ENCODE results near the gene LOXL1. TPM values are rescaled to one million over a fixed set of nuclear protein-coding genes. Genes with fewer than 3 reads are reported as not detected.

The LOXL1 gene
- total RNA-seq, 1 experiment from 2014 or later, result 117 TPM

DNA sequence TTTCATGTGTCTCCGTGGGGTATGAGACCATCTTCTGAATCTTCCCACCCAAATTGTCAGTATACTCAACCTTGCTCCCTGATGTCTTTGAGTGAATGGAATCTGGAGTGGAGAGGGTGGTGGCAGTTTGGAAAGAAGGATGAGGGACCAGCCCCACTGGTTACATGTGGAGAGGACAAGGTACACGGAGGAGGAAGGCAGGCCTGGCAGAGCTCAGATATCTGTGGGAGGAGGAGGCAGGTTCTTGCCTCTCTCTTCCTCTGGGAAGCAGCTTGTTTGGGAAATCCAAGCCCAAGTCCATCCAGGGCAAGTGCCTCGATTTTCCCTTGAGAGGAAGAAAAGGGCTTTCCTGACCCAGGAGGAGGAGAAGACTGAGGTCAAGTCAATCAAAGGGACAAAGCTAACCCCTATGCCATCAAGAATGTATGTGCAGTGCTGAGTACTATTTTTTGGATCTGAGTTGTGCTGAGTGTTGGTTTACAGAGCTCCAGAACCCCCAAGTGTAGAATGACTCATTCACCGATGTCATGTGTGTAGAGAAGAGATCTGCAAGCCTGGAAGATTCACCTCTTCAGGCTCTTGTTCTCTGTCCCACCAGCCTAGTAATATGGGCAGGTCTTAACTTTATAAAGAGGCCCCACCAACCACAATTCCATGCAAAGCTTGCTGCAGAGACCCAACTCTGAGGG lies 19.8 kb upstream of the LOXL1 start:
- Histone ChIP-seq H3K36me3 (ENCODE audit: insufficient read depth, low read length, poor library complexity, severe bottlenecking) (no peaks in the 10 kb centered on the region), H3K4me1 (ENCODE audit: insufficient read depth, low read length, poor library complexity, severe bottlenecking) (peaks cover 11% of the 10 kb centered on the region), H3K27ac (ENCODE audit: low read depth, low read length, poor library complexity, severe bottlenecking) (no peak overlapping the region), H3K27me3 (replicated peaks; ENCODE audit: insufficient read depth, low read depth, low read length, poor library complexity) (no peaks in the 10 kb centered on the region), H3K9me3 (ENCODE audit: low read depth, low read length, poor library complexity, severe bottlenecking) (no peaks in the 10 kb centered on the region), H3K4me3 (ENCODE audit: low read depth, low read length, poor library complexity, severe bottlenecking) (no peak overlapping the region)
- no peak for DNase-seq (ENCODE audit: low spot score)
- CTCF ChIA-PET, result interaction anchor here (0.6 to 1.2 kb wide), 4 partner anchors 9 to 34 kb away, joined by 3 to 6 read pairs (median 4); no protein-coding TSS in a partner anchor
- POLR2A ChIA-PET (ENCODE audit: low non-redundant PET), result no interaction called here
- TF ChIP-seq EZH2 (IDR thresholded peaks at IDR 0.05; ENCODE audit: borderline replicate concordance, low read depth, low read length, poor library complexity, severe bottlenecking), result no peak
- TF ChIP-seq, protein P1, sequence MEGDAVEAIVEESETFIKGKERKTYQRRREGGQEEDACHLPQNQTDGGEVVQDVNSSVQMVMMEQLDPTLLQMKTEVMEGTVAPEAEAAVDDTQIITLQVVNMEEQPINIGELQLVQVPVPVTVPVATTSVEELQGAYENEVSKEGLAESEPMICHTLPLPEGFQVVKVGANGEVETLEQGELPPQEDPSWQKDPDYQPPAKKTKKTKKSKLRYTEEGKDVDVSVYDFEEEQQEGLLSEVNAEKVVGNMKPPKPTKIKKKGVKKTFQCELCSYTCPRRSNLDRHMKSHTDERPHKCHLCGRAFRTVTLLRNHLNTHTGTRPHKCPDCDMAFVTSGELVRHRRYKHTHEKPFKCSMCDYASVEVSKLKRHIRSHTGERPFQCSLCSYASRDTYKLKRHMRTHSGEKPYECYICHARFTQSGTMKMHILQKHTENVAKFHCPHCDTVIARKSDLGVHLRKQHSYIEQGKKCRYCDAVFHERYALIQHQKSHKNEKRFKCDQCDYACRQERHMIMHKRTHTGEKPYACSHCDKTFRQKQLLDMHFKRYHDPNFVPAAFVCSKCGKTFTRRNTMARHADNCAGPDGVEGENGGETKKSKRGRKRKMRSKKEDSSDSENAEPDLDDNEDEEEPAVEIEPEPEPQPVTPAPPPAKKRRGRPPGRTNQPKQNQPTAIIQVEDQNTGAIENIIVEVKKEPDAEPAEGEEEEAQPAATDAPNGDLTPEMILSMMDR (conservative IDR thresholded peaks at IDR 0.05; ENCODE audit: low read depth, low read length), result no peak
- intact Hi-C loops (cut with micrococcal nuclease; ENCODE audit: unreplicated experiment), result loop anchor here (5.0 kb wide), 1 partner anchor 599 kb away; no protein-coding TSS in a partner anchor
- no TSS peak for BruUV-seq (replicated peaks)

DNA sequence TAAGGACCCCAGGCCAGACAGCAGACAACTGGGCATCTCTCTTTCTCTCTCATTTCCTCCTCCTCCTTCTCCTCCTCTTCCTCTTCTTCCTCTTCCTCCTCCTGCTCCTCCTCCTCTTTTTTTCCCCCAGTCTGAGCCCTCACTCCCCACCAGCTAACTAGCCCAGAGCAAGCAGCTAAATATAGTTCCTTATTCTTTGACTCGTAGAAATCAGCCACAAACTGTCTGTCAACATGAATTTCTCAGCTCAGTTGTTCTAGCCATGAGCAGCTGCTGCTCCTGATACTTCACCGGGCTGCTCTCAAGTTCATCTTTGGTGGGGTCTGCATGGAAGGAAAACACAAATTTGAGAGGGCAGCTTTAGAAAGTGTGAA lies 19.2 kb upstream of the LOXL1 start:
- POLR2A ChIA-PET (ENCODE audit: low non-redundant PET), result no interaction called here
- DNase-seq (ENCODE audit: low spot score), result no peak
- intact Hi-C loops (cut with micrococcal nuclease; ENCODE audit: unreplicated experiment), result loop anchor here (5.0 kb wide), 1 partner anchor 600 kb away; no protein-coding TSS in a partner anchor
- peaks cover 11% of the 10 kb centered on the region for H3K4me1 ChIP-seq (ENCODE audit: insufficient read depth, low read length, poor library complexity, severe bottlenecking)
- no peak overlapping the region for H3K4me3 ChIP-seq (ENCODE audit: low read depth, low read length, poor library complexity, severe bottlenecking)
- no peak for TF ChIP-seq EZH2 (IDR thresholded peaks at IDR 0.05; ENCODE audit: borderline replicate concordance, low read depth, low read length, poor library complexity, severe bottlenecking)
- TF ChIP-seq, protein P1 (conservative IDR thresholded peaks at IDR 0.05; ENCODE audit: low read depth, low read length), result no peak
- no peaks in the 10 kb centered on the region for H3K27me3 ChIP-seq (replicated peaks; ENCODE audit: insufficient read depth, low read depth, low read length, poor library complexity)
- no peaks in the 10 kb centered on the region for H3K9me3 ChIP-seq (ENCODE audit: low read depth, low read length, poor library complexity, severe bottlenecking)
- H3K27ac ChIP-seq (ENCODE audit: low read depth, low read length, poor library complexity, severe bottlenecking), result no peak overlapping the region
- no TSS peak for BruUV-seq (replicated peaks)
- H3K36me3 ChIP-seq (ENCODE audit: insufficient read depth, low read length, poor library complexity, severe bottlenecking), result no peaks in the 10 kb centered on the region
- CTCF ChIA-PET, result interaction anchor here (0.6 to 1.2 kb wide), 3 partner anchors 9 to 35 kb away, joined by 3 to 6 read pairs (median 5); no protein-coding TSS in a partner anchor

DNA sequence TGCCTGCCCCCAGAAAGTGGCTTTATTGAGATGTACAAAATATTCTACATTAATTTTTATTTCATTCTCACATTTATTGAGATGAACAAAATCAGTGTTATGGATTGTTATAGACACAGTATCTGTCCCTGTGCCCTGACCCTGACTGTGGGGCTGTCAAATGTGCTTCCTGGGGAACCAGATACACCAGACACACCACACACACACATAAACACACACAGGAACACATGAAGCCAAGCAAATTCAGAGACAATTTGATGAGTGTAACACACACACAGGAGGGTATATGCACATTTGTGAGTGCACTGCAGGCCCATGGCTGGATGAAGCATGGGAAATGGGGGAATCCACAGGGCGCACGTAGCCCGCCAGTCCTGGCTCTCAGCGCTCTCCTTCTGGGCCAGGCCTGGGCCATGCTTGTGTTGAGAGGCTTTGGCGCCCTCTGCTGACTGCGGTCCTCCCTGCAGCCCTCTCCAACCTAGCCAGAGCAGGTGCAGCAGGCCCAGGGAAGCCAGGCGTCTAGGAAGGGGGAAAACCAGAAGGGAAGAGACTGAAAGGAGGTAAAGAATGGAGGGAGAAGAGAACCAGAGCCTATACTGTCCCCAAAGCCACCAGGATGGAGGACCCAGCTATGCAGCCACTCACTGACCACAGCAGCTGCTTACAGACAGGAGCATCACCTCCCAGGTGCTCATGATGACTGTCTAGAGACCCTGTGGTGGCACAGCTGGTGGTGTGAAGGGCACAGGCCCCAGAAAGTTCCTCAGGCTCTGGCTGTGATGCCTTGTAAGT lies 18.0 kb upstream of the LOXL1 start:
- H3K27me3 ChIP-seq (replicated peaks; ENCODE audit: insufficient read depth, low read depth, low read length, poor library complexity), result no peaks in the 10 kb centered on the region
- H3K36me3 ChIP-seq (ENCODE audit: insufficient read depth, low read length, poor library complexity, severe bottlenecking), result no peaks in the 10 kb centered on the region
- TF ChIP-seq, protein P1 (conservative IDR thresholded peaks at IDR 0.05; ENCODE audit: low read depth, low read length), result peak; percentile 95
- TF ChIP-seq EZH2 (IDR thresholded peaks at IDR 0.05; ENCODE audit: borderline replicate concordance, low read depth, low read length, poor library complexity, severe bottlenecking), result no peak
- H3K27ac ChIP-seq (ENCODE audit: low read depth, low read length, poor library complexity, severe bottlenecking), result no peak overlapping the region
- no peaks in the 10 kb centered on the region for H3K9me3 ChIP-seq (ENCODE audit: low read depth, low read length, poor library complexity, severe bottlenecking)
- peaks cover 11% of the 10 kb centered on the region for H3K4me1 ChIP-seq (ENCODE audit: insufficient read depth, low read length, poor library complexity, severe bottlenecking)
- no TSS peak for BruUV-seq (replicated peaks)
- CTCF ChIA-PET, result interaction anchor here (0.6 to 0.8 kb wide), 2 partner anchors 34 to 1550 kb away, joined by 3 read pairs; no protein-coding TSS in a partner anchor
- DNase-seq (ENCODE audit: low spot score), result peak; percentile 78
- POLR2A ChIA-PET (ENCODE audit: low non-redundant PET), result no interaction called here
- intact Hi-C loops (cut with micrococcal nuclease; ENCODE audit: unreplicated experiment), result loop anchor here (2.0 to 5.0 kb wide), 2 partner anchors 33 to 601 kb away; no protein-coding TSS in a partner anchor
- no peak overlapping the region for H3K4me3 ChIP-seq (ENCODE audit: low read depth, low read length, poor library complexity, severe bottlenecking)

All from A673 (cell line).